H9 (cell line): ENCODE results near the gene HAO1. TPM values are rescaled to one million over a fixed set of nuclear protein-coding genes. Genes with fewer than 3 reads are reported as not detected.

Experiments used
- DNase-seq: peaks from one replicate; pipeline ENCODE4 v3.0.0-alpha.2; 2017
- H2AFZ ChIP-seq: one replicate; pipeline ENCODE4 v1.6.1; 2013; ENCODE audit warnings: mild to moderate bottlenecking, low read length, control low read depth, moderate library complexity
- H2AK5ac ChIP-seq: 2 replicates; pipeline ENCODE4 v1.6.1; 2013; ENCODE audit warnings: low read length, control low read depth, mixed read lengths; ENCODE audit not compliant: insufficient read length
- H2BK120ac ChIP-seq: one replicate; pipeline ENCODE4 v1.6.1; 2013; ENCODE audit warnings: low read depth, mild to moderate bottlenecking, low read length, control low read depth, inconsistent platforms; ENCODE audit not compliant: poor library complexity, severe bottlenecking
- H2BK12ac ChIP-seq: 2 replicates; pipeline ENCODE4 v1.6.1; 2013; ENCODE audit warnings: low read length, control low read depth, mixed read lengths, low read depth; ENCODE audit not compliant: insufficient read length
- H2BK15ac ChIP-seq: 2 replicates; pipeline ENCODE4 v1.6.1; 2013; ENCODE audit warnings: low read depth, low read length, control low read depth
- H2BK20ac ChIP-seq: one replicate; pipeline ENCODE4 v1.6.1; 2013; ENCODE audit warnings: low read depth, mild to moderate bottlenecking, low read length, control low read depth, inconsistent platforms; ENCODE audit not compliant: poor library complexity, severe bottlenecking
- H2BK5ac ChIP-seq: 2 replicates; pipeline ENCODE4 v1.6.1; 2013; ENCODE audit warnings: low read length, control low read depth, mixed read lengths; ENCODE audit not compliant: insufficient read length
- H3K14ac ChIP-seq: 2 replicates; pipeline ENCODE4 v1.6.1; 2013; ENCODE audit warnings: low read length, control low read depth; ENCODE audit not compliant: insufficient read depth
- H3K18ac ChIP-seq: 2 replicates; pipeline ENCODE4 v1.6.1; 2013; ENCODE audit warnings: low read depth, mild to moderate bottlenecking, mixed read lengths, low read length, control low read depth; ENCODE audit not compliant: insufficient read length
- H3K23ac ChIP-seq: 2 replicates; pipeline ENCODE4 v1.6.1; 2013; ENCODE audit warnings: low read length, control low read depth, mixed read lengths, low read depth; ENCODE audit not compliant: insufficient read length
- H3K23me2 ChIP-seq: 2 replicates; pipeline ENCODE4 v1.6.1; 2013; ENCODE audit warnings: low read depth, mild to moderate bottlenecking, mixed read lengths, low read length, control low read depth; ENCODE audit not compliant: insufficient read length, poor library complexity, severe bottlenecking
- H3K27ac ChIP-seq: 2 replicates; pipeline ENCODE4 v1.5.1; 2013; ENCODE audit warnings: low read length, control low read depth, mixed read lengths, low read depth; ENCODE audit not compliant: insufficient read length
- H3K27me3 ChIP-seq: 2 replicates; pipeline ENCODE4 v1.6.1; 2013; ENCODE audit warnings: low read length, control low read depth, inconsistent platforms; ENCODE audit not compliant: insufficient read depth
- H3K4ac ChIP-seq: 2 replicates; pipeline ENCODE4 v1.6.1; 2013; ENCODE audit warnings: low read depth, mild to moderate bottlenecking, control low read depth, inconsistent platforms, low read length, moderate library complexity
- H3K4me1 ChIP-seq: 2 replicates; pipeline ENCODE4 v1.6.1; 2013; ENCODE audit warnings: low read length, control low read depth, inconsistent platforms; ENCODE audit not compliant: insufficient read depth
- H3K4me2 ChIP-seq: 2 replicates; pipeline ENCODE4 v1.6.1; 2013; ENCODE audit warnings: low read length, control low read depth, mixed read lengths; ENCODE audit not compliant: insufficient read length, insufficient read depth
- H3K56ac ChIP-seq: 2 replicates; pipeline ENCODE4 v1.6.1; 2013; ENCODE audit warnings: low read depth, mild to moderate bottlenecking, mixed read lengths, low read length, control low read depth; ENCODE audit not compliant: insufficient read length
- H3K79me1 ChIP-seq: 2 replicates; pipeline ENCODE4 v1.6.1; 2013; ENCODE audit warnings: low read depth, mild to moderate bottlenecking, moderate library complexity, low read length, control low read depth, inconsistent platforms; ENCODE audit not compliant: insufficient read depth, poor library complexity, severe bottlenecking
- H3K79me2 ChIP-seq: 2 replicates; pipeline ENCODE4 v1.6.1; 2013; ENCODE audit warnings: low read length, control low read depth, inconsistent platforms; ENCODE audit not compliant: insufficient read depth
- H3K9ac ChIP-seq: 2 replicates; pipeline ENCODE4 v1.6.1; 2013; ENCODE audit warnings: low read length, control low read depth, mixed read lengths; ENCODE audit not compliant: insufficient read length; ENCODE audit errors: extremely low read depth
- H3K9me3 ChIP-seq: one replicate; pipeline ENCODE4 v1.6.1; 2013; ENCODE audit warnings: low read depth, low read length, inconsistent platforms; ENCODE audit not compliant: control insufficient read depth
- H3T11ph ChIP-seq: one replicate; pipeline ENCODE4 v1.6.1; 2013; ENCODE audit warnings: mild to moderate bottlenecking, low read length, control low read depth, inconsistent platforms
- H4K20me1 ChIP-seq: one replicate; pipeline ENCODE4 v1.6.1; 2013; ENCODE audit not compliant: control insufficient read depth, insufficient read length, insufficient read depth
- H4K5ac ChIP-seq: 2 replicates; pipeline ENCODE4 v1.6.1; 2013; ENCODE audit warnings: low read depth, mild to moderate bottlenecking, mixed read lengths, low read length, control low read depth; ENCODE audit not compliant: insufficient read length
- H4K8ac ChIP-seq: replicated peaks from 2 replicates; pipeline ENCODE4 v1.6.1; 2013; ENCODE audit warnings: low read length, control low read depth, mixed read lengths, low read depth; ENCODE audit not compliant: insufficient read length
- H4K91ac ChIP-seq: 2 replicates; pipeline ENCODE4 v1.6.1; 2013; ENCODE audit warnings: low read depth, mild to moderate bottlenecking, moderate library complexity, mixed read lengths, low read length, control low read depth; ENCODE audit not compliant: insufficient read length
- H3K27ac Mint-ChIP-seq, 3 experiments: 2 replicates in 2 of 3; 3 replicates in 1 of 3; pipeline ENCODE4 v1.8.0; 2020 to 2021; ENCODE audit warnings: mixed read lengths in 3 of 3, mild to moderate bottlenecking in 1 of 3, moderate library complexity in 1 of 3
- H3K27me3 Mint-ChIP-seq: 2 replicates; pipeline ENCODE4 v1.8.0; 2021; ENCODE audit warnings: low read depth, mild to moderate bottlenecking, moderate library complexity, mixed read lengths
- H3K36me3 Mint-ChIP-seq, 3 experiments: 2 replicates in 2 of 3; 3 replicates in 1 of 3; pipeline ENCODE4 v1.8.0; 2020 to 2021; ENCODE audit warnings: low read depth in 3 of 3, mixed read lengths in 3 of 3; ENCODE audit not compliant: insufficient read depth in 1 of 3
- H3K4me1 Mint-ChIP-seq, 2 experiments: 2 replicates each; pipeline ENCODE4 v1.8.0; 2020; ENCODE audit warnings: mixed read lengths in 2 of 2
- H3K4me3 Mint-ChIP-seq, 2 experiments: 2 replicates in 1 of 2; 3 replicates in 1 of 2; pipeline ENCODE4 v1.8.0; 2020 to 2021; ENCODE audit warnings: mild to moderate bottlenecking in 2 of 2, mixed read lengths in 2 of 2, moderate library complexity in 1 of 2
- H3K9me3 Mint-ChIP-seq, 2 experiments: 2 replicates in 1 of 2; 3 replicates in 1 of 2; pipeline ENCODE4 v1.8.0; 2020; ENCODE audit warnings: mild to moderate bottlenecking in 2 of 2, mixed read lengths in 2 of 2, moderate library complexity in 1 of 2
- CTCF ChIP-seq: fragments of 200-600 bp; sonication (generic); conservative IDR thresholded peaks from 3 replicates; pipeline ENCODE4 v1.8.0; 2021; ENCODE audit warnings: antibody characterized with exemption, mild to moderate bottlenecking
- WGBS: extraction: QIAGEN DNeasy Blood & Tissue Kit; methylation state at CpG from one replicate; pipeline ENCODE4 v1.1.7; 2013; ENCODE audit warnings: missing lambda C conversion rate, low lambda C conversion rate, mixed read lengths; ENCODE audit not compliant: insufficient read length; ENCODE audit errors: extremely low coverage; 5-methylcytosine and 5-hydroxymethylcytosine counted together
- total RNA-seq: library from RNA; stranded (reverse); gene quantifications from 2 replicates; pipeline ENCODE4 v1.2.1, GENCODE V29; 2021

Gene HAO1
- total RNA-seq, 1 experiment from 2014 or later, result not detected

GRCh38 chr20:7889736-7890135 lies 50.5 kb downstream of the HAO1 start:
- H2BK20ac ChIP-seq, result no peak overlapping the region
- no peak overlapping the region for H4K8ac ChIP-seq
- no peak overlapping the region for H3K27ac ChIP-seq
- Mint-ChIP-seq H3K9me3 (peaks cover 0 to 4% of the 10 kb centered on the region in 2 experiments; a peak in 2 of 5 replicates), H3K27ac (no peak overlapping the region), H3K4me1 (peaks cover 4 to 6% of the 10 kb centered on the region in 2 experiments; a peak in 2 of 4 replicates), H3K27me3 (no peaks in the 10 kb centered on the region), H3K4me3 (no peak overlapping the region; a peak in 1 of 5 replicates), H3K36me3 (no peaks in the 10 kb centered on the region)
- H4K20me1 ChIP-seq, result no peaks in the 10 kb centered on the region
- H3K79me1 ChIP-seq, result no peaks in the 10 kb centered on the region
- H3K79me2 ChIP-seq, result no peaks in the 10 kb centered on the region
- H3K9me3 ChIP-seq, result no peaks in the 10 kb centered on the region
- no peak overlapping the region for H2BK5ac ChIP-seq
- H3K56ac ChIP-seq, result no peak overlapping the region
- H4K5ac ChIP-seq, result no peak overlapping the region
- H3T11ph ChIP-seq, result no peak overlapping the region
- DNase-seq, result no peak
- no peak for TF ChIP-seq CTCF
- no peaks in the 10 kb centered on the region for H3K23me2 ChIP-seq
- no peak overlapping the region for H4K91ac ChIP-seq
- no peak overlapping the region for H2BK12ac ChIP-seq
- no peak overlapping the region for H3K14ac ChIP-seq
- no peak overlapping the region for H3K23ac ChIP-seq
- H3K27me3 ChIP-seq, result no peaks in the 10 kb centered on the region
- no peak overlapping the region for H2AFZ ChIP-seq
- no peak overlapping the region for H3K4me2 ChIP-seq
- no peak overlapping the region for H3K4ac ChIP-seq
- WGBS, result no CpG with 5 or more reads among the region's 3 CpGs
- H2BK120ac ChIP-seq, result no peak overlapping the region
- H2AK5ac ChIP-seq, result no peak overlapping the region
- H3K9ac ChIP-seq, result no peak overlapping the region
- no peaks in the 10 kb centered on the region for H3K4me1 ChIP-seq
- H3K18ac ChIP-seq, result no peak overlapping the region
- no peak overlapping the region for H2BK15ac ChIP-seq
